Nephron progenitor cell (in vitro differentiated cells): ENCODE measurements around the gene TCAP.
A peak's percentile ranks its signal among the peaks of the same experiment; 100 is the strongest.

ENCODE experiments used
- DNase-seq: peaks from one replicate; pipeline ENCODE4 v3.0.0; 2021
- H3K27ac Mint-ChIP-seq: 2 replicates; pipeline ENCODE4 v1.8.0; 2021; ENCODE audit warnings: mild to moderate bottlenecking, moderate library complexity, mixed read lengths
- H3K27me3 Mint-ChIP-seq: 2 replicates; pipeline ENCODE4 v1.8.0; 2021; ENCODE audit warnings: mild to moderate bottlenecking, low read depth, mixed read lengths; ENCODE audit not compliant: poor library complexity
- H3K36me3 Mint-ChIP-seq: 2 replicates; pipeline ENCODE4 v1.8.0; 2021; ENCODE audit warnings: low read depth, mixed read lengths
- H3K4me1 Mint-ChIP-seq: 2 replicates; pipeline ENCODE4 v1.8.0; 2021; ENCODE audit warnings: mixed read lengths
- H3K4me3 Mint-ChIP-seq: 2 replicates; pipeline ENCODE4 v1.8.0; 2021; ENCODE audit warnings: mild to moderate bottlenecking, moderate library complexity, mixed read lengths
- H3K9me3 Mint-ChIP-seq: 2 replicates; pipeline ENCODE4 v1.8.0; 2021; ENCODE audit warnings: mild to moderate bottlenecking, moderate library complexity, mixed read lengths
- TF ChIP-seq, protein P1 (sequence below): fragments of 200-600 bp; sonication (generic); IDR thresholded peaks from 2 replicates; pipeline ENCODE4 v1.5.0; 2021; ENCODE audit warnings: antibody characterized with exemption

Gene TCAP

DNA sequence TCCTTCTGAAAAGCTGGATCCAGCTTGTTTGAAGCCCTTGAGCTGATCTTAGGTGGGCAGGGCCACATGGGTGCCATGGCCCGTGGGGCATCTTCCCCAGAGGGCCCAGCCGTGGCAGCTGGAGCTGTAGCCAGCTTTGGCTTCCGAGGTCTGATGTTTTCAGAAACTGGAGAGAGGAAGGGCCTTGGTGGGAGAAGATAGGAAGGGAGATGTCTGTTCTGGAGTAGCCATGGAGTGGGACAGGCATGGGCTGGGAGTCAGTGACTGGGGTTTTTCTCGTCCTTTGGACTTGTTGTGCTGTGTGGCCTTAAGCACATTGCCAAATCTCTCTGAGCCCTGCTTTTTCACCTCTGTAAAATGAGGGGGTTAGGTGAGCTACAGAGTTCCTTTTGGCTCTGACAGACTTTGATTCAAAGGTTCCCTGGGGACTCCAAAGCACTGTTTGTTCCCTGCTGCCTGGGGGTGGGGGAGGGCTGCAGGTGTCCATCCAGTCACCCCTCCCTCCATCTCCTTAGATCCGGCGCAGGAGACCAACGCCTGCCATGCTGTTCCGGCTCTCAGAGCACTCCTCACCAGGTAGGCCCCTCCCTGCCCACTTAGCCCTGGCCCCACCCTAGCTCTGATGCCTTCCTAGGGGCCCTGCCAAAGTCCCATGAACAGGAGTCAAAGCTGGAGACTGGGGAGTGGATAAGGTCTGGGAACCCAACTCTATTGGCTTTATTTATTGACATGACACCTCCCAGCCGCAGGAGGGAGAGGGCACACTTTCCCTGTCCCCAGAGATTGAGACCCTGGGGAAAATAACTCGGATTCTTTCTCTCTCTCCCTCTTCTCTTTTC is 36.3 kb upstream of the TCAP start:
- Mint-ChIP-seq H3K27ac (no peak overlapping the region), H3K36me3 (no peaks in the 10 kb centered on the region), H3K4me1 (peaks cover 53% of the 10 kb centered on the region), H3K4me3 (no peak overlapping the region), H3K27me3 (peaks cover 82% of the 10 kb centered on the region), H3K9me3 (no peaks in the 10 kb centered on the region)
- TF ChIP-seq, protein P1, sequence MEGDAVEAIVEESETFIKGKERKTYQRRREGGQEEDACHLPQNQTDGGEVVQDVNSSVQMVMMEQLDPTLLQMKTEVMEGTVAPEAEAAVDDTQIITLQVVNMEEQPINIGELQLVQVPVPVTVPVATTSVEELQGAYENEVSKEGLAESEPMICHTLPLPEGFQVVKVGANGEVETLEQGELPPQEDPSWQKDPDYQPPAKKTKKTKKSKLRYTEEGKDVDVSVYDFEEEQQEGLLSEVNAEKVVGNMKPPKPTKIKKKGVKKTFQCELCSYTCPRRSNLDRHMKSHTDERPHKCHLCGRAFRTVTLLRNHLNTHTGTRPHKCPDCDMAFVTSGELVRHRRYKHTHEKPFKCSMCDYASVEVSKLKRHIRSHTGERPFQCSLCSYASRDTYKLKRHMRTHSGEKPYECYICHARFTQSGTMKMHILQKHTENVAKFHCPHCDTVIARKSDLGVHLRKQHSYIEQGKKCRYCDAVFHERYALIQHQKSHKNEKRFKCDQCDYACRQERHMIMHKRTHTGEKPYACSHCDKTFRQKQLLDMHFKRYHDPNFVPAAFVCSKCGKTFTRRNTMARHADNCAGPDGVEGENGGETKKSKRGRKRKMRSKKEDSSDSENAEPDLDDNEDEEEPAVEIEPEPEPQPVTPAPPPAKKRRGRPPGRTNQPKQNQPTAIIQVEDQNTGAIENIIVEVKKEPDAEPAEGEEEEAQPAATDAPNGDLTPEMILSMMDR: no peak
- DNase-seq: no peak

DNA sequence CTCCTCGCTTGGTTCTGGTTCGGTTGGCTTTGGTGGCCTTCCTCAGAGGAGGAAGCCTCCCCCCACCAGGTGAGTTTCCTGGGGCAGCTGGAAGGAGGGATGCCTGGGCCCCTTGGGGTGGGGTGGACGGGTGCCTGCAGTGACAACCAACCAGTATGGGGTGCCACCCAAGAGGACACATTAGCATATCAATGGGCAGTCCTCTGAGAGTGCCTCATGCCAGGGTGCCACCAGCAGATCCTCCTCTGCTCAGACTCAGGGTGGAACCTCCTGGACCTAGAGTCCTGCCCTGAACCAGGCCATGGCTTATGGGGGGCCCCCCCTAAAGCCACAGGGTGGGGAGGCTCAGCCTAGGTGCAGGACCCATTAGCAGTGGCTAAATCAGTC is 35.7 kb upstream of the TCAP start:
- H3K4me1 Mint-ChIP-seq: peaks cover 59% of the 10 kb centered on the region
- H3K27me3 Mint-ChIP-seq: peaks cover 76% of the 10 kb centered on the region
- H3K4me3 Mint-ChIP-seq: no peak overlapping the region
- no peak for DNase-seq
- no peak overlapping the region for H3K27ac Mint-ChIP-seq
- TF ChIP-seq, protein P1: no peak
- no peaks in the 10 kb centered on the region for H3K9me3 Mint-ChIP-seq
- no peaks in the 10 kb centered on the region for H3K36me3 Mint-ChIP-seq

DNA sequence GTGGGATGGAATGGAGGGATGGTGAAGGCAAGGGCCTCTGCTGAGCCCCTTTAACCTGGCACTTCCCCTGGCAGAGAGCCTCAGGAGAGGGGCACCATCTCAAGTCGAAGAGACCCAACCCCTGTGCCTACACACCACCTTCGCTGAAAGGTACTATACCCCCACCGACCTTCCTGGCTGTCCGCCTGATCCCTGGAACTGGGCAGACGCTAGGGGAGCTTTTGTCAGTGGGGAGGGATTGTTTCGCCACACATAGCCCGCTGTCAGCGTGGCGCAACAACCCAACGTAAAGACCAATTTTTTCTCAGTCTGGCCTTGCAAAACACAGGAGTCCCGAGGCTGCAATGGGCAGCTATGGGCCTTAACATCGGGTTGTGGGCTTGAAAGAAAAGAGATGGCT is 35.3 kb upstream of the TCAP start:
- no peaks in the 10 kb centered on the region for H3K36me3 Mint-ChIP-seq
- TF ChIP-seq, protein P1: no peak
- H3K27ac Mint-ChIP-seq: no peak overlapping the region
- peaks cover 63% of the 10 kb centered on the region for H3K4me1 Mint-ChIP-seq
- DNase-seq: no peak
- no peaks in the 10 kb centered on the region for H3K9me3 Mint-ChIP-seq
- H3K4me3 Mint-ChIP-seq: no peak overlapping the region
- H3K27me3 Mint-ChIP-seq: peaks cover 71% of the 10 kb centered on the region

DNA sequence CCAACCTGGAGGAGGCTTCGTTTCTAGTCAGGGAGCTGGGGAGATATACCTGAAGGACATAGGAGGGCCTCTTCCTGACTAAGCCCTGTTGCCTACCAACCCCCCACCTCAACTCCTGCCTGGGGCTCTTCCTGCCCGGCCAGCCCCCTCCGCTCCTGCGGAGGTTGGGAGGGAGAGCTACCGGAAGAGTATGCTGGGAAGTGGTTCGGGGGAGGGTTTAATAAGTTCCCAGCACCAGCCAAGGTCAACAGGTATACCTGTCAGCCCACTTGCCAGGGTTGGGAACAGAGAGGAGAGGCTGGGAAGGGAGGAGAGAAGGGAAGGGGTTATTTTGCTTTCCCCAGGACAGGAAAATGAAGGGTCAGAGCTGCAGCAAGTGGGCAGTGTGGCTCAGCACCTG is 33.7 kb upstream of the TCAP start:
- Mint-ChIP-seq H3K4me3 (peak overlapping the region; percentile 33), H3K36me3 (no peaks in the 10 kb centered on the region), H3K27ac (no peak overlapping the region), H3K27me3 (peaks cover 56% of the 10 kb centered on the region), H3K4me1 (peaks cover 69% of the 10 kb centered on the region), H3K9me3 (no peaks in the 10 kb centered on the region)
- DNase-seq: no peak
- TF ChIP-seq, protein P1: no peak

DNA sequence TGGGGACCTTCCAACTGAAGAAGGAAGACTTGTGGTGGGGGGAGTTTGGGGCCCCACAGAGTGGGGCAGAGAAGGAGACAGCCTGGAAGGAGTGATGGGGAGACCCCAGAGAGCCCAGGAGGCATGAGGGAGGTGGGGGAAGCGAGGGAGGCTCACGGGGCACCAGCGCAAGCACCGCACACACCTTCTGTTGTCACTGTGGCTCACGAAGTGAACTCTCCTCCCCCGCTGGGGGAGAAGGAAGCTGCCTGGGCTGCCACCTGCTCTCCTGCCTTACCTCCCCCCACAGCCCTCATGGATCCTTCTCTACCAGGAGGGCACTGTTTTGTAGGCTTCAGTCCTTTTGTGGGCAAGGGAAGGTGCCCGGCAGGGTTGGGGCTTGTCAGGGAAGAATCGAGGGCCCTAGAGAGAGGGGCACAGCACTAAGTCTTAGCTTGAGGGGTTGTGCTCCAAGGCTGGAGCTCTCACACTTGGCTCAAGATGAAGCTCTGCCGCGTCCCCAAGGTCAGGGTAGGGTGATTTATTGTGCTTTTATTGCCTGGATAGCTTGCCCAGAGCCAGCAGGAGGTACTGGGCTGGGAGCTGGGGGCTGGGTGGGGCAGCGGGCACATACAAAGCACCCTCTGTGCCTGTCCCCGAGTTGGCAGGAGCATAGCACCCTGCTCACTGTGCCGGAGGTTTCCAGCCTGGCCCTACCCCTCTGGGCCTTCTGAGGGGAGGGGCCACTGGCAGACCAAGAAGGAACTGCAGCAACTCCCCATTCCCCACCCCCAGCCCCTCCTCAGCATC is 32.8 kb upstream of the TCAP start:
- peaks cover 70% of the 10 kb centered on the region for H3K4me1 Mint-ChIP-seq
- no peak for DNase-seq

More for the DNA sequence above, 32.8 kb upstream of the TCAP start:
- TF ChIP-seq, protein P1: no peak
- Mint-ChIP-seq H3K27me3 (peaks cover 49% of the 10 kb centered on the region), H3K4me3 (no peak overlapping the region), H3K27ac (no peak overlapping the region), H3K36me3 (no peaks in the 10 kb centered on the region), H3K9me3 (no peaks in the 10 kb centered on the region)
